Prostate gland (tissue), 2 donors: ENCODE results near the gene CTF1. TPM values are rescaled to one million over a fixed set of nuclear protein-coding genes. Genes with fewer than 3 reads are reported as not detected.

Experiments
- DNase-seq: peaks from one replicate; pipeline ENCODE4 v3.0.0-alpha.2; 2019; ENCODE audit warnings: low spot score
- H3K27ac ChIP-seq, 2 donors: fragments of 200-600 bp; sonication (generic); 2 replicates each; pipeline ENCODE4 v1.5.1; 2017 to 2019
- H3K27me3 ChIP-seq: fragments of 200-600 bp; sonication (generic); replicated peaks from 2 replicates; pipeline ENCODE4 v1.5.1; 2019; ENCODE audit not compliant: insufficient read depth
- H3K36me3 ChIP-seq, 2 donors: fragments of 200-600 bp; sonication (generic); 1 replicate in 1 of 2; 2 replicates in 1 of 2; pipeline versions ENCODE4 v1.5.1 to v1.8.1; 2017 to 2019
- H3K4me1 ChIP-seq: fragments of 200-600 bp; sonication (generic); replicated peaks from 2 replicates; pipeline ENCODE4 v1.5.1; 2019
- H3K4me3 ChIP-seq, 2 donors: fragments of 200-600 bp; sonication (generic); 2 replicates each; pipeline ENCODE4 v1.5.1; 2017 to 2019
- H3K9me3 ChIP-seq: fragments of 200-600 bp; sonication (generic); 2 replicates; pipeline ENCODE4 v1.5.1; 2017
- POLR2A ChIP-seq: fragments of 450-650 bp; IDR thresholded peaks from one replicate; pipeline ENCODE4 v1.6.1; 2016; ENCODE audit warnings: antibody characterized with exemption, mild to moderate bottlenecking
- POLR2AphosphoS5 ChIP-seq: sonication (generic); formaldehyde crosslinking; IDR thresholded peaks from one replicate; pipeline ENCODE4 v1.6.1; 2017; ENCODE audit warnings: antibody characterized with exemption
- WGBS: methylation state at CpG from one replicate; pipeline ENCODE4 v1.1.5; 2018; 5-methylcytosine and 5-hydroxymethylcytosine counted together
- intact Hi-C: fragments of 100-400 bp; cut with DNase I; formaldehyde crosslinking; loops from one replicate; pipeline ENCODE4 v1.14.2; 2022
- total RNA-seq, 2 donors: library from RNA; depleted of rRNA; stranded (reverse); fragments of >200 nt; gene quantifications; one replicate each; pipeline ENCODE4 v1.1.0, GENCODE V29; 2016
- TF ChIP-seq, protein P1 (sequence below), 4 experiments: fragments of 200-600 bp in 2 of 4; fragments of 450-650 bp in 2 of 4; sonication (generic) in 2 of 4; IDR thresholded peaks; 1 replicate in 3 of 4; 2 replicates in 1 of 4; pipeline ENCODE4 v1.5.1; 2016 to 2019; ENCODE audit warnings: antibody characterized with exemption in 4 of 4, mild to moderate bottlenecking in 2 of 4, moderate library complexity in 2 of 4

Gene CTF1
- total RNA-seq, 2 donors from 2014 or later = 9.8 to 13.9 TPM

DNA sequence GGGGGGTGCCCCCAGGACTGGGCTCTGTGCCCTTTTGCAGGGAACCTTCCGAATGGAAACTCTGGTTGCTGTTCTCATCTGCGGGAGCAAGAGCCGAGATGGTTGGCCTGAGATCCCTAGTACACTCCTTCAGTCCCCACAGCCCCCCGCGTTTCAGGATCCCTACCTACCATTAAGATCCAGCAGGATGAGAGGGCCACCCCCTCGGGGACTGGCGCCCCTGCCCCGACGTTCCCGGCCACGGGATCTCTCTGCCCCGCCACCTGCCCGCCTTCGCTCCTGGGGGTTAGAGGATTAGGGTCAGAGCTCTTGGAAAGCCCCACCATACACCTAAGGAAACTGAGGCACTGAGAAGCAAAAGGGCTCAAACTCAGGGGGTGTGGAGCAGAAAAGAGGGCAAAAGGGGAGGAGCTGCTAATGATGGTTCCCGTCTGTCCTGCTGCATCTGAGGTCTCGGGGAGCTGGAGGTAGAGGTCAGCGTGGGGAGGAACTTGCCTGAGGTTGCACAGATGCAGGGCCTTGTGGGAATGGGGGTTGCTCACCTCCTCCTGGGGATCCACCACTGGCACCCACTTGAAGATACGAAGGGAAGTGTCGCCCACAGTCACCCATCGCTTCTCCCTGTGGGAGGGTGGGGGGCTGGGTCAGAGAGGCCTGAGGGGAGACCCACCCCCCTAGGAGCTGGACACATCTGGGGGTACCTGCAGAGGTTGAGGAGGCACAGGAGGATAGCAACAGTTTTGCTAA lies 3.6 kb upstream of the CTF1 start:
- peak overlapping the region; percentile 99 to 100 for H3K27ac ChIP-seq

DNA sequence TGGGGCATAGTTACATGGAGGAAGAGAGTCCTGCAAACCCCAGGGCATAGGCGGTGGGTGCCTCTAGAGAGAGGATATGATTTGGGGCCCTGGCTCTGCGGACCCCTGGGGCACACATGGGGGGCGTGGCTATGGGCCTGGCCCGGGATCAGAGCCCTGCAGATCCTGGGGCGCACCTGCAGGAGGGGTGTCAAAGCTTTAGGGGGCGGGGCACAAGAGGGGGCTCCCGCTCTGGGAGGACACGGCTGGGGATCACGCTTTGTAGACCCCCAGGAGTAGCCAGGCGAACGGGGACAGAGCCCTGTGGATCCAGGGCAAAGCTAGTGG lies 3.0 kb upstream of the CTF1 start:
- Histone ChIP-seq H3K4me3 (peak overlapping the region; percentile 73 to 84), H3K9me3 (no peaks in the 10 kb centered on the region), H3K27ac (peak overlapping the region; percentile 99 to 100), H3K36me3 (no peaks in the 10 kb centered on the region), H3K4me1 (peaks cover 15% of the 10 kb centered on the region), H3K27me3 (no peaks in the 10 kb centered on the region)
- intact Hi-C loops = no loop called here
- TF ChIP-seq POLR2AphosphoS5 (no peak), POLR2A (no peak)
- TF ChIP-seq, protein P1, sequence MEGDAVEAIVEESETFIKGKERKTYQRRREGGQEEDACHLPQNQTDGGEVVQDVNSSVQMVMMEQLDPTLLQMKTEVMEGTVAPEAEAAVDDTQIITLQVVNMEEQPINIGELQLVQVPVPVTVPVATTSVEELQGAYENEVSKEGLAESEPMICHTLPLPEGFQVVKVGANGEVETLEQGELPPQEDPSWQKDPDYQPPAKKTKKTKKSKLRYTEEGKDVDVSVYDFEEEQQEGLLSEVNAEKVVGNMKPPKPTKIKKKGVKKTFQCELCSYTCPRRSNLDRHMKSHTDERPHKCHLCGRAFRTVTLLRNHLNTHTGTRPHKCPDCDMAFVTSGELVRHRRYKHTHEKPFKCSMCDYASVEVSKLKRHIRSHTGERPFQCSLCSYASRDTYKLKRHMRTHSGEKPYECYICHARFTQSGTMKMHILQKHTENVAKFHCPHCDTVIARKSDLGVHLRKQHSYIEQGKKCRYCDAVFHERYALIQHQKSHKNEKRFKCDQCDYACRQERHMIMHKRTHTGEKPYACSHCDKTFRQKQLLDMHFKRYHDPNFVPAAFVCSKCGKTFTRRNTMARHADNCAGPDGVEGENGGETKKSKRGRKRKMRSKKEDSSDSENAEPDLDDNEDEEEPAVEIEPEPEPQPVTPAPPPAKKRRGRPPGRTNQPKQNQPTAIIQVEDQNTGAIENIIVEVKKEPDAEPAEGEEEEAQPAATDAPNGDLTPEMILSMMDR (IDR thresholded peaks at IDR 0.05) = no peak
- WGBS = 0% methylated on average over 11 of the region's 11 CpGs
- DNase-seq = no peak

More for the DNA sequence above, 3.6 kb upstream of the CTF1 start:
- H3K27me3 ChIP-seq = no peaks in the 10 kb centered on the region
- TF ChIP-seq POLR2A (no peak), POLR2AphosphoS5 (no peak)
- TF ChIP-seq, protein P1 (IDR thresholded peaks at IDR 0.05) = no peak
- WGBS = 58% methylated on average over 20 of the region's 20 CpGs
- no peaks in the 10 kb centered on the region for H3K9me3 ChIP-seq
- peak overlapping the region; percentile 73 to 84 for H3K4me3 ChIP-seq
- peaks cover 15% of the 10 kb centered on the region for H3K4me1 ChIP-seq
- no peaks in the 10 kb centered on the region for H3K36me3 ChIP-seq
- intact Hi-C loops = no loop called here
- DNase-seq = no peak

DNA sequence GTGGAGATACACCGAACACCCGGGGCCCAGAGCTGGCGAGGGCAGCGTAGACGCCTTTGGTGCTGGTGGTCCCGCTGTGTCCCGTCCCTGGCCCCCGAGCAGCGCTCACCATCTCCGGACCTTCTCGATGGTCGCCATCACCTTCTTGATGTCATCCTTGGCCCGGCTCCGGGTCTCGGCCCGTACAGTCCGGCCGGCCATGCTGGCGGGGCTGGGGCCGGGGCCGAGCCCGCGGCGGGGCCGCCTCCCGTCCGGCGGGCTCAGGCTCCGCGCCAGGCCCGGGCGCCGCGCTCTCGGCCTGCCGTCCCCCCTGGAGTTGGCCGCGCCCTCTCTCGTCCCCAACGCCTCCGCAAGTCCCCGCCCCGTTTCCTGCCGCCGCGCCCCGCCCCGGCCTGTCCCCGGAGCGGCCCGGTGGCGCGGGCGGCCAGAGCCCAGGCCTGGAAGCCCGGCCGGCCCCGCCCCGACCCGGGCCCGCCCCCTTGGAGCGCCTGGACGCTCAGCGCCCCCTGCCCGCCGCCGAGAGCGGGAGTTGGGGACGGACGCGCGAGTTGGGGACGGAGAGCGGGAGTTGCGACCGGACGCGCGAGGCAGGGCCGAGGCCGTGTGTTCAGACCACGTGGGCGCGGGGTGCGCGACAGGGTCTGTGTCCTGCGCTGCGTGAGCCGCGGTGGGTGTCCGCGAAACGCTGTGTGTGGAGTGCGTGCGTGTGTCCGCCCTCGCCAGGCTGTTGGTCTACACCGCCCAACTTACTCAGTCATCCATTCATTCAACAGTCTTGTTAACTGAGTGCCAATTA lies 2.5 kb upstream of the CTF1 start, which contains the start of gene BCL7C:
TSS of gene BCL7C (minus strand) at position 334 of the 796 bp plus-strand sequence. CDS start at position 201, 133 bp downstream.
- intact Hi-C loops = no loop called here
- TF ChIP-seq POLR2AphosphoS5 = peak; percentile 22
- TF ChIP-seq, protein P1 (IDR thresholded peaks at IDR 0.05) = peak in 3 of 4 experiments; percentile 37 to 73 (median 64)
- TF ChIP-seq POLR2A = peak; percentile 36
- H3K36me3 ChIP-seq = no peaks in the 10 kb centered on the region
- H3K9me3 ChIP-seq = no peaks in the 10 kb centered on the region
- peak within 1 kb of the TSS; percentile 73 to 84 for H3K4me3 ChIP-seq
- WGBS = 1% methylated on average over 58 of the region's 97 CpGs
- peaks cover 15% of the 10 kb centered on the region for H3K4me1 ChIP-seq
- peak within 1 kb of the TSS; percentile 99 to 100 for H3K27ac ChIP-seq
- no peaks in the 10 kb centered on the region for H3K27me3 ChIP-seq
- peak; percentile 89 for DNase-seq

DNA sequence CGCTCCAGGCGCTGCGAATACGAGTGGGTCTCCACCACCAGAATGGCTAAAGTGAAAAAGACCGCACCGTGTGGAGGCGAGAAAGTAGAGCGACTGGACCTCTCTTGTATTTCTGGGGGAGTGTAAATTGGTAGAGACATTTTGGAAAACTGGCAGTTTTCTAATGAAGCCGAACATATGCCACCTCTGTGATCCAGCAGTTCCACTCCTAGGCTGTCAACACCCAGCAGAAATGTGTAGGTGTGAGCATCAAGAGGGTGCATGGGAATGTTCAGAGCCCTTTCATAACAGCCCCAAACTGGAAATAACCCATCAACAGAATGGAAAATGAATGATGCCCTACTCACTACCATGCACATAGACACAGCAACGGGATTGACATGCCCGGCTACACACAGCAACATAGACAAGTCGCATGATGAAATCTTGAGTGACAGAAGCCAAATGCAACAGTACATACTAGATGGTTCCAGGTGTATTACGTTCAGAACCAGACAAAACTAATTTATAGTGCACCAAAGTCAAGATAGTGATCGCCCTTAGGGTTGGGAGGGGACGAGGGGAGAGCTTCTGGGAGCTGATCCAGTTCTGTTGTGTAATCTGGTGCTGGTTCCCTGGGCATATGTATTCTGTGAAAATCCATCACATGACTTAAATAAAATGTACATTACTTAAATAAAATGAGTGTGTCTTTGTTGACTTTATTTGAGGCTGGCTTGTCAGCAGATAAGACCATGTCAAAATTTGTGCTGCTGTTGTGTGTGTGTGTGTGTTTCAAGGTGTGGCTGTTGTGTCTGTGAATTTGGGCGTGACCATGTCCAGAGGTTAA lies 1.7 kb upstream of the CTF1 start:
- Histone ChIP-seq H3K36me3 (no peaks in the 10 kb centered on the region), H3K27ac (peak overlapping the region; percentile 99 to 100), H3K4me1 (peaks cover 15% of the 10 kb centered on the region), H3K9me3 (no peaks in the 10 kb centered on the region), H3K27me3 (no peaks in the 10 kb centered on the region), H3K4me3 (peak overlapping the region; percentile 73 to 84)
- 22% methylated on average over 16 of the region's 16 CpGs for WGBS
- intact Hi-C loops = no loop called here
- TF ChIP-seq, protein P1 (IDR thresholded peaks at IDR 0.05) = no peak
- peak; percentile 50 for TF ChIP-seq POLR2AphosphoS5
- DNase-seq = peak; percentile 28
